ENCODE data around the gene FEZ2.

GRCh38 chr2:36615222-36615621 lies 17.3 kb upstream of the FEZ2 start:
- TF ChIP-seq BACH2 (CRISPR knock-in tag; IDR thresholded peaks at IDR 0.05; ENCODE audit: borderline replicate concordance) (no peak), ISL1 (CRISPR knock-in tag; IDR thresholded peaks at IDR 0.05) (no peak), ZFP30 (CRISPR knock-in tag; IDR thresholded peaks at IDR 0.05) (no peak)
- TF ChIP-seq, protein P1, sequence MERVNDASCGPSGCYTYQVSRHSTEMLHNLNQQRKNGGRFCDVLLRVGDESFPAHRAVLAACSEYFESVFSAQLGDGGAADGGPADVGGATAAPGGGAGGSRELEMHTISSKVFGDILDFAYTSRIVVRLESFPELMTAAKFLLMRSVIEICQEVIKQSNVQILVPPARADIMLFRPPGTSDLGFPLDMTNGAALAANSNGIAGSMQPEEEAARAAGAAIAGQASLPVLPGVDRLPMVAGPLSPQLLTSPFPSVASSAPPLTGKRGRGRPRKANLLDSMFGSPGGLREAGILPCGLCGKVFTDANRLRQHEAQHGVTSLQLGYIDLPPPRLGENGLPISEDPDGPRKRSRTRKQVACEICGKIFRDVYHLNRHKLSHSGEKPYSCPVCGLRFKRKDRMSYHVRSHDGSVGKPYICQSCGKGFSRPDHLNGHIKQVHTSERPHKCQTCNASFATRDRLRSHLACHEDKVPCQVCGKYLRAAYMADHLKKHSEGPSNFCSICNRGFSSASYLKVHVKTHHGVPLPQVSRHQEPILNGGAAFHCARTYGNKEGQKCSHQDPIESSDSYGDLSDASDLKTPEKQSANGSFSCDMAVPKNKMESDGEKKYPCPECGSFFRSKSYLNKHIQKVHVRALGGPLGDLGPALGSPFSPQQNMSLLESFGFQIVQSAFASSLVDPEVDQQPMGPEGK (CRISPR knock-in tag; IDR thresholded peaks at IDR 0.05; ENCODE audit: borderline replicate concordance): no peak
